ENCODE data around the gene HPX. TPM values are rescaled to one million over a fixed set of nuclear protein-coding genes. Genes with fewer than 3 reads are reported as not detected.
A peak's percentile ranks its signal among the peaks of the same experiment; 100 is the strongest.

The HPX gene
- total and polyA plus RNA-seq, 10 donors: 0.65 to 3.8 (median 1.4) TPM; not detected in 1

- Histone ChIP-seq H3K4me3 (peak overlapping the region in 1 of 8 donors; percentile 59), H3K27ac (peak overlapping the region in 4 of 8 donors; percentile 72 to 87 (median 77)), H3K27me3 (replicated peaks in 1 of 7) (no peaks in the 10 kb centered on the region), H3K4me1 (peaks cover 15 to 58% (median 41%) of the 10 kb centered on the region in 6 donors), H3K36me3 (peaks cover 0 to 40% (median 4%) of the 10 kb centered on the region in 6 donors), H3K9me3 (no peaks in the 10 kb centered on the region)
- no peak for DNase-seq
- WGBS, 5 donors: 90 to 95% (median 92%) methylated on average over 6 to 7 of the region's 7 CpGs
- TF ChIP-seq POLR2AphosphoS5 (IDR thresholded peaks at IDR 0.05): no peak
- TF ChIP-seq CTCF (IDR thresholded peaks at IDR 0.05 in 8 of 11, conservative IDR thresholded peaks at IDR 0.05 in 3 of 11): no peak
- TF ChIP-seq POLR2A (IDR thresholded peaks at IDR 0.05): no peak
- intact Hi-C loops (cut with DNase I; ENCODE audit: low total_unique reads): no loop called here
Measured at GRCh38 chr11:6401464-6401863, 39.3 kb downstream of the HPX start.

DNA sequence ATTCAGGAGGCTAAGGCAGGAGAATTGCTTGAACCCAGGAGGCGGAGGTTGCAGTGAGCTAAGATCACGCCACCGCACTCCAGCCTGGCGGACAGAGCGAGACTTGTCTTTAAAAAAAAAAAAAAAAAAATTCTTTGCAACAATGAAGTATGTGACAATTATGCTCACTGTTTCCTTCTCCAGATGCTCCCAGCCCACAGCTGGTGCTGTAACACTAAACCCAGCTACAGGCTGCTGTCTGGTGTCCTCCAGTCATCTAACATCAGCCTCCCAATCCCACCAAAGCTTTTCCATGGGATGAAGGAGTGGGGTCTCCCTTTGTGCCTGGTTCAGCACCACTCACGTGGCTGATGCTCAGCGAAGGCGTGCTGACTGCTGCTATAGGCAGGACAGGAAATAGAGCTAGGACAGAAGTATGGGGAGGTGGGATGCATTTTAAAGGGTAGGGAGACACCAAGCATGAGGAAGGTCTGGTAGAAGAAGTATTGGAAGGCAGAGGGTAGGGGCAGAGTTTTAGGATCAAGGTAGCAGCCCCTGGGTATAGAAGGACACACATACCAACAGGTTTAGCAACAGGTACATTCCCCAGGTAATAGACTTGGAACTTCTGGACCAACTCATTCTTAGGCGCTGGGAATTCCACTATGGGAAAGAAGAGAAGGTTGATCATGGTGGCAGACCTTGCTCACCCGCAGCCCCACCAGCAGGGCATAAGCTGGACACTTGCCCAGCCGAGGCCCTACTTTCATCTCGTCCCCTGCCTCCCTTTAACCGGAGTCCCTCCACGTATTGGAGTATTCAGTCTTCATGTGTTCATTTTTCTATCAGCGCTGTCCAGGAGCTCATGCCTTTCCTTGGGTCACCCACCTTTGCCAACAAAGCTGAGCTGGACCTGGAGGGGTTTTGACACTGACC, 40.1 kb downstream of the HPX start:
- TF ChIP-seq POLR2AphosphoS5 (IDR thresholded peaks at IDR 0.05): no peak
- TF ChIP-seq CTCF (IDR thresholded peaks at IDR 0.05 in 8 of 11, conservative IDR thresholded peaks at IDR 0.05 in 3 of 11): no peak
- no peak for TF ChIP-seq POLR2A (IDR thresholded peaks at IDR 0.05)
- intact Hi-C loops (cut with DNase I; ENCODE audit: low total_unique reads): no loop called here
- no peak for DNase-seq
- no peak overlapping the region for H3K4me3 ChIP-seq
- peaks cover 15 to 53% (median 41%) of the 10 kb centered on the region in 6 donors for H3K4me1 ChIP-seq
- no peaks in the 10 kb centered on the region for H3K9me3 ChIP-seq
- H3K27ac ChIP-seq: peak overlapping the region in 1 of 8 donors; percentile 87
- no peaks in the 10 kb centered on the region for H3K27me3 ChIP-seq (replicated peaks in 1 of 7)
- WGBS, 5 donors: 93 to 98% (median 94%) methylated on average over 15 of the region's 15 CpGs
- peaks cover 0 to 43% (median 4%) of the 10 kb centered on the region in 6 donors for H3K36me3 ChIP-seq

DNA sequence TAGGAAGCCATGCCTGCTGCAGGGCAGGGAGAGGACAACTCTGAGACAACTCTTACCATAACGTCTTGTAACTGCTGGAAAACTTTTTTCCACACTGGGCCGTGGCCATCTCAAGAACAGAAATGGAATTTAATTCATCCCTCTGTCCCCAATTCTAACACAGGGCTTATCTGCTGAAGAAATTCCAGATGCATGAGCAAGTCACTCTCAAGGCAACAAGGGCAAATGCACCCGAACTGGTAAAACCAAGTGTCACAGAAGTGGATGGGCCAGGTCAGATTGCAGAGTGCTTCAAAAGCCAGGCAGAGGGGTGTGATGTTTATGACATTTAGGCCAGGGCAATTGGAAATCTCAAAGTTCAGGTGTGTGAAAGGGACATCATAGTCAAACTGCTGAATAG, 43.2 kb downstream of the HPX start:
- intact Hi-C loops (cut with DNase I; ENCODE audit: low total_unique reads): no loop called here
- TF ChIP-seq POLR2AphosphoS5 (IDR thresholded peaks at IDR 0.05): no peak
- TF ChIP-seq POLR2A (IDR thresholded peaks at IDR 0.05): no peak
- TF ChIP-seq CTCF (IDR thresholded peaks at IDR 0.05 in 8 of 11, conservative IDR thresholded peaks at IDR 0.05 in 3 of 11): no peak
- Histone ChIP-seq H3K27ac (no peak overlapping the region), H3K36me3 (peaks cover 0 to 65% (median 21%) of the 10 kb centered on the region in 6 donors), H3K4me3 (no peak overlapping the region), H3K4me1 (peaks cover 5 to 33% (median 13%) of the 10 kb centered on the region in 6 donors), H3K9me3 (no peaks in the 10 kb centered on the region), H3K27me3 (replicated peaks in 1 of 7) (no peaks in the 10 kb centered on the region)
- WGBS, 5 donors: 70 to 85% (median 74%) methylated on average over 3 of the region's 3 CpGs
- no peak for DNase-seq

DNA sequence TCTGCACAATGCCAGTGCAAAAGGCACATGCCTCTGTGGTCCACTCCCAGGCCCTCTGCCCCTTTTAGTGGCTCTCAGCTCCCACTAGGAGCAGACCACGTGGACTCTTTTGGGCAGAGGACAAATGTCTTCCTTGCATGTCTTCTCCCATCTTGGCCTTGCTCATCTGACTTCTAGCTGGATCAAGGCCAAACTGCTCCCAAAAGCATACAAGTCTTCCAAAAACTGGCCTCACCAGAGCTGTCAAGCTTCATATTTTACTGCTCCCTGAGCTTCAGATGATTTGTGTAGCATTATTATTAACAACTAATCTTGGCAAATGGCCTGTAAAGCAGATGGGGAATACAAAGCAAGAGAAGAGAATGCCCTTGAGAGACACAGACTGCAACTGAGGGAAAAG, 43.6 kb downstream of the HPX start:
- TF ChIP-seq CTCF (IDR thresholded peaks at IDR 0.05 in 8 of 11, conservative IDR thresholded peaks at IDR 0.05 in 3 of 11): no peak
- H3K4me1 ChIP-seq: peaks cover 4 to 30% (median 9%) of the 10 kb centered on the region in 6 donors
- no peak overlapping the region for H3K27ac ChIP-seq
- H3K4me3 ChIP-seq: no peak overlapping the region
- H3K9me3 ChIP-seq: no peaks in the 10 kb centered on the region
- no peak for DNase-seq
- intact Hi-C loops (cut with DNase I; ENCODE audit: low total_unique reads): no loop called here
- WGBS, 5 donors: 20 to 80% (median 71%) methylated on average over 1 of the region's 1 CpG
- peaks cover 0 to 65% (median 21%) of the 10 kb centered on the region in 6 donors for H3K36me3 ChIP-seq
- no peaks in the 10 kb centered on the region for H3K27me3 ChIP-seq (replicated peaks in 1 of 7)
